HG03378 (cell line): ENCODE measurements around the gene DIAPH3.

Source experiments
- ATAC-seq: cut with Tn5 transposase; IDR thresholded peaks from one replicate; pipeline ENCODE4 v1.9.1; 2021; ENCODE audit warnings: mild to moderate bottlenecking, moderate library complexity; ENCODE audit not compliant: unreplicated experiment

Gene DIAPH3

GRCh38 chr13:59963383-59963782, 200.3 kb downstream of the DIAPH3 start:
- ATAC-seq: no peak

GRCh38 chr13:59962343-59962742, 201.4 kb downstream of the DIAPH3 start:
- ATAC-seq: no peak

GRCh38 chr13:59960683-59961082, 203.0 kb downstream of the DIAPH3 start:
- no peak for ATAC-seq

GRCh38 chr13:59957438-59957837, 206.3 kb downstream of the DIAPH3 start:
- ATAC-seq: no peak

GRCh38 chr13:59954601-59955000, 209.1 kb downstream of the DIAPH3 start:
- ATAC-seq: no peak

- no peak for ATAC-seq
These were observed 212.7 kb downstream of the DIAPH3 start for GRCh38 chr13:59951011-59951410.

- ATAC-seq: no peak
These were observed 213.5 kb downstream of the DIAPH3 start for GRCh38 chr13:59950266-59950665.

GRCh38 chr13:59948686-59949085, 215.0 kb downstream of the DIAPH3 start:
- ATAC-seq: no peak

- no peak for ATAC-seq
These were observed 216.8 kb downstream of the DIAPH3 start for GRCh38 chr13:59946944-59947343.

- no peak for ATAC-seq
These were observed 232.1 kb downstream of the DIAPH3 start for GRCh38 chr13:59931621-59932020.

GRCh38 chr13:59924256-59924655, 239.5 kb downstream of the DIAPH3 start:
- no peak for ATAC-seq

GRCh38 chr13:59915252-59915651, 248.5 kb downstream of the DIAPH3 start:
- no peak for ATAC-seq

GRCh38 chr13:59914556-59914955, 249.2 kb downstream of the DIAPH3 start:
- ATAC-seq: no peak

- no peak for ATAC-seq
These were observed 257.2 kb downstream of the DIAPH3 start for GRCh38 chr13:59906413-59907049.

- ATAC-seq: no peak
These were observed 262.5 kb downstream of the DIAPH3 start for GRCh38 chr13:59901191-59901590.

- no peak for ATAC-seq
These were observed 265.7 kb downstream of the DIAPH3 start for GRCh38 chr13:59898066-59898465.

- no peak for ATAC-seq
These were observed 270.5 kb downstream of the DIAPH3 start for GRCh38 chr13:59893266-59893665.

GRCh38 chr13:59891053-59891452, 272.7 kb downstream of the DIAPH3 start:
- ATAC-seq: no peak

- ATAC-seq: no peak
These were observed 273.7 kb downstream of the DIAPH3 start for GRCh38 chr13:59890054-59890453.

- no peak for ATAC-seq
These were observed 275.3 kb downstream of the DIAPH3 start for GRCh38 chr13:59888408-59888807.

GRCh38 chr13:59885076-59885475, 278.7 kb downstream of the DIAPH3 start:
- no peak for ATAC-seq

- ATAC-seq: no peak
These were observed 279.8 kb downstream of the DIAPH3 start for GRCh38 chr13:59883885-59884284.

- ATAC-seq: no peak
These were observed 283.3 kb downstream of the DIAPH3 start for GRCh38 chr13:59880468-59880867.
